HG03066 (cell line): ENCODE results near the gene FRMD5.

Experiments used
- ATAC-seq: cut with Tn5 transposase; IDR thresholded peaks from one replicate; pipeline ENCODE4 v1.9.1; 2021; ENCODE audit warnings: low read depth; ENCODE audit not compliant: unreplicated experiment

FRMD5 gene

DNA sequence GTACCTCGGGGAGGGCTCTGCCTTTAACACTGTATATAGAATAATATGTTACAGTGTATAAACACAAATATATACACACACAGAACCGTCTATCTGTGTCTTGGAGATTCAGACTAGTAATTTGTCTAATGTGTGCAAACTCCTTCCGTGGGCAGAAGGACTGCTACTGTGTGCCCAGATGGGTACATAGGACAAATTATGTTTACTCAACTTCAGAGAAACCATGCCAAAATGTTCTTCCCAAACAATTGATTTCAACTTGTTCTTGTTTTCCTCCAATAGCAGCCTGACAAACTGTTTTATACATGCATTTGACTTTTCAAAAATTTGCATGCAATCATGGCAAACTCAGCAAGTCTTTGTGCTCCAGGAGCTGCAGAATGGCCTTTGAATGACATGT, 97.5 kb downstream of the FRMD5 start:
- ATAC-seq, result no peak

DNA sequence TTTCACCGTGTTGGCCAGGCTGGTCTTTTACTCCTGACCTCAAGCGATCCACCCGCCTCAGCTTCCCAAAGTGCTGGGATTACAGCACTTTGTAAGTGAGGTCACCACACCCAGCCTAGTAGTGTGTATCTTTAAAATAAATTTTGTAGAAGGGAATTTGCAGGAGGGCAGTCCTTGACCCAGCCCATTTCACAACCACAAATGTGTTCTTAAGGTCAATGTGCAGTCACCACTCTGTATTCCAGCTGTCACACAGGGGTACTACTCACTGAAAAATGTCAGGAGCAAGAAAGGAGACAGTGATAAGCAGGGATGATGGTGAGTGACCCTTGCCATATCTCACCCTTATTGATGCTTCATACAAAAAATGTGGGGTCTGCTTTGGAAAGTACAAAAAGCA, 98.5 kb downstream of the FRMD5 start:
- no peak for ATAC-seq

DNA sequence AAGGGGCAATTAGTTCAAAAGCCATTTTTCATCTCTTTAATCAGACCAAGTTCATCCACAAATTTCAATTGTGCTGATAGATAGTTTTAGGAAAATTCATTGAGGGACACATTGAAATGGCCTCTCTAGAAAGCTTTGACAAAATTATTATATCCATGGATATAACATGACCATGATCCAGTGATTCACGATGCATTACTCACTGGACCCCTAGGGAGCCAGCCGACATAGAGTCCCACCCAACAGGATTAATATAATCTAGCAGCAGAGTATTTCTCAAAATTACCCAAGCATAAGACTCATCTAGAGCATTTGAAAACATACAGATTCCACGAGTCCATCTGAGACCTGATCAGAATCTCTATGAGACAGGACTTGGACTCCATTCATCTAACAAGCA, 100.3 kb downstream of the FRMD5 start:
- no peak for ATAC-seq

DNA sequence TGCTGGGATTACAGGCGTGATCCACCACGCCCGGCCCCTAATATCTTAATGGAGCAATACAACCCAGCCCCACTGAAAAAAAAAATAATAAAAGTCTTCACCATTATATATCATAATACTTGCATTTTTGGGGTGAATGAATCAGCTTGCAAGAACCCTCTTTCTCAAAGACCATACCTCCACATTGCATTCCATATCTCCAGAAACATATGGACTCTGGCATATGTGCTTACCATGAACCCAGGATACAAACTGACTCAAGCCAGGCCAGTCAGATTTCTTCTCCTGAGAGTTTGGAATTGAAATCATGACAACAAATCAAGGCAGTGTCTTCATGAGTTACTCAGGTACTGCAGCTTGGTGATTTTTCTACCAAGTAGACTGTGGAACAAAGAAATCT, 101.2 kb downstream of the FRMD5 start:
- ATAC-seq, result no peak

DNA sequence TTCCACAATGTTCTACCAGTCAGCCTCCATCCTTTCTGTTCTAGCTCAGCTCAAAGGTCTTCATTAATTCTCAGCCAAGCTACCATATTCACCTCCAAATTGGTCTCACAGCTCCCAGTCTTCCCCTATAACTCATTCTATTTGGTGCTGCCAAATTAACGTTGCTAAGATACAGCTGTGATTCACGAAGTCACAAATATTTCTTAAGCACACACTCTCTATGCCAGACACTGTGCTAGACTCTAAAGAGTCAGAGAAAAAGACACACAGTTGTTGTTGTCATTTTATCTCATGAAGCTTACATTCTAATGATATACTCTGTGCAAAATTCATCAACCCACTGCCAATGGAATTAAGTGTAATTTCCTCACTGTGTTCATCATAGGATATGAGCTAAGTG, 102.8 kb downstream of the FRMD5 start:
- ATAC-seq, result no peak

DNA sequence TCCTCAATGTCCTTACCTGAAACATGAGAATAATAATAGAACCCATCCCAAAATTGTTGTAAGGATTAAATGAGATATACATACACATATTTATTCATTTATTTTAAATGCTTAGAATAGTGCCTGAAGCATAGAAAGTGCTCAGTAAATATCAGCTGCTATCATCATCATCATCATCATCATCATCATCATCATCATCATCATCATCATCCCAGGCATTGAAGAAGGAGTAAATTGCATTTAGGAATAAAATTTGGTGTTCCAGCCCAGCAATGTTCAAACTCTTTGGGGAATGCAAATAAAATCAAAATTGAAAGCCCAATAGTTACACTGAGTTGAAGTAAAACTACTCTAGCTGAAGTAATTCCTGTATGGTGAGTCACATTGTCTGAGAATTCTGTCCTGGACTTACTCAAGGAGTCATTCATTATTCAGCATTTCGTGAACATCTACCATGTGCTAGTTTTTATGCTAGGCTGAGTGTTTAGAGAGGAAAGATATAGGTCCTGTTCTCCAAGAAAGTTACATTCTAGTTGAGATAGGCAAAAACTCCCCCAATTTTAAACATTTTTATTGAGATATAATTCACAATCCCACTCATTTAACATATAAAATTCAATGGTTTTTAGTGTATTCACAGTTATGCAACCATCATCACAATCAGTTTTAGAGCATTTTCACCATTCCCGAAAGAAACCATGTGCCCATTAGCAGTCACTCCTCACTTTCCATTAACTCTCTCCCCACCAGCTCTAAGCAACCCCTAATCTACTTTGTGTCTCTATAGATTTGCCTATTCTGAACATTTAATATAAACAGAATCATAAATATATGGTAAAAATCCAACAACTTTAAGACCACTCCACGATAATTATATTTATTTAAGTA, 107.2 kb downstream of the FRMD5 start:
- no peak for ATAC-seq

DNA sequence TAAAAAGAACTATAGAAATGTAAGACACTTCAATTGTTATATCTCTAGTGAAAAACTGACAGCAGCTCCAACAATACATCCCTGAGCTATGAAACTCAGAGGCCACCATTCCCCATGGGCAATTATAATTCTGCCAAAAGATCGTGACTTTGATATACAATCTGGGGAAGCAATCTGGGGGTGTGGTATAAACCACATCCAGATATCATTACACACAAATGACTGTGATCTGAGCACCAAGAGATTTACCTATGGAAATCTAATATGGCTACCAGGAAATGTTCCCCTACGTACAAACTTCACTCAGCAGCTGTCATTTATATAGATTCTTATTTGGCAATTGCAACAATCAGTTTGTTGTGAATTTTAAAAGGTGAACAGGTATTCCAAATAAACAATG, 110.3 kb downstream of the FRMD5 start:
- ATAC-seq, result no peak

DNA sequence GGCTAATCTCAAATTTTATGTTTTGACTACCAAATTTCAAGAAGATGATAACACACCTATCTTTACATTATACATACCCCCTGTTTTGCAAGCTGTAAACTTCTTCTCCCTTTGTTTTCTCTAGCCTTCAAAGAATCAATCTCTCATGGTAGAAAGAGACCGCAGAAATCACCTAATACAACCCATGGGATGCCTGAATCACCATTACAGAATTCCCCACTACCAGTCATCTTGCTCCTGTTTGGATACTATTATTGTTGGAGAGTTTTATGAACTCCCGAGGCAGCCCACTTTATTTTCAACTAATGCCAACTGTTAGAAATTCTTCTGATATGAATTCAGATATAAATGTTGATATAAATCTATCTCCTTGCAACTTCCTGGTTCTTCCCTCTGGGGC, 110.9 kb downstream of the FRMD5 start:
- ATAC-seq, result no peak

DNA sequence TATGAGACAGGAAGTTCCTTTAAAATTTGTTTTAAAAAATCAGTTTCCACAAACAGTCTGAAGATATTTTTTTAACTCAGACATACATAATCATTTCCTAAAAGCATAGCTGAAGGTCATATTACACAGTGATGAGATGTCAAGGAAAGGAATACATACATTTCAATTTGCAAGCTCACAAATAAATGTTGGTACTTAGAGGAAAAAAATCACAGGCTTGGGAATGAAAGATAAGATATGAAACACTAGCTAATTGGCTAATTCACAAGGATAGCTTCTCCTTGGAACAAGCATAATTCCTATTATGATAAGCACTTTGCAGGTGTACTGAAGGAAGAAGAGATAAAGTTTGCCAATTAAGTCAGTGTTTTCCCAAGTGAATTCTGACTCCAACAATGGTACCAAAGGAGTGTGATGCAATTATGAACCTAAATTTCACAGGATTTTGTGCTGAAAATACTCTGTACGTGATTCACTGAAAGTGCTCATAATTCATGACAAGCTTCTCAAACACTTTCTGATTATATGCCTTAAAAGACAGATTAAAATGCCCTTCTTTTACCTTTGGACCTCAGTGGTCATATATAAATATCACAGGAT, 112.4 kb downstream of the FRMD5 start:
- ATAC-seq, result no peak

DNA sequence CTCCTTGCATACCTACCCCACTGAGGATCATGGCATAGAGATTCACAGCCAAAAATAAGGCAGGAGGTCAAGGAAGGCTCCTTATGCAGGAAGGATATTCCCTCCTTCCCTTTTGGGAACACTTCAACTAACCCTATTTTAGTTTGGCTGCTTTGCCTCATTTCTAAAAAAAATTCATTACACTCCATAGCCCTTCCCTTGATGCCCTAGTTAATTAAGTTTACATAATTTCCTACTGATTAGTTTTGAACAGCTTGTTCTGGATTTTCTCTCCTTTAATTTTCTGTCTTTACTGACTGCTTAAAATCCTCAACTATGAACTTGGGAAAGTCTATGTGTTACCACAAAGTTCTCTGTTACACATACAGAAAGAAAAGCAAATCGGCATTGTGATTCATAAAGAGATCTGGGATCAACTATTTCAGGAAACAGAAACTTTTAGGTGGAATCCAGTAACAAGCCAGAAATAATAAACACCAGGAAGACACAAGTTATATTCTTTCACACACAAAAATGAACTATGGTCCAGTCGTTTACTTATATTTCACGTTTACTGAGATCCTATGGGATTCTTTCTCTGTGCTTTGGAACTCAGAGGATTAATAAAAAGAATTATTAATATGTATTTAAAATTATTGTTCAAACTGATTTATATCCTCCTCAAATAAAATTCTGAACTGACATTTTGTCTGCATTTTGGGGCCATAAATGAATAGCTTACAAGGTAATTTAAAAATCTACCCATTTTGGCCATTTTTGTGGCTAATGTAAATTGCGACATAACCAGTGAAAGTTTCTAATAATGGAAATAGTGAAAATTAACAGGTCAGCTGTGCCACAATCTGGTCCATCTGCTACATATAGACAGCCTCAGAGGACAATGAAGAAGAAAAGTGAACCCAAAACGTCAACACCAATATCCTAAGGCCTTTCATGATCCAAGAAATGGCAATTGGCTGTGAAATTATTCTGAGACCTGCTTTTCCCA, 113.8 kb downstream of the FRMD5 start:
- no peak for ATAC-seq

DNA sequence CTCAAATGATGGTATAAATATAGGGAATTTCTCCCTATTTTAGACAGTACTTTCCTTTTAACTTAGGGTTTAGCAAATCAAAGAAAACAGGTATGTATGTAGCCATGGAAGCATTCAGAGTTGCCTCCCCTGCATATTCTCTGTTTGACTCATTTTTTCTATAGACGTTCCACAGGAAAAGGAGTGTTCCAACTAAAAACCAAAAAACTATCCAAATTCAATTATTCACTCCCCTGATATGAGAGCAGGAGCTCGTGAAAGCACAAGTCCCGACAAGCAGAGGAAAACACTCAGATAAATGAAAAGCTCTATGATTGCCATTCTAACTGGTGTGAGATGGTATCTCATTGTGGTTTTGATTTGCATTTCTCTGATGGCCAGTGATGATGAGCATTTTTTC, 119.5 kb downstream of the FRMD5 start:
- ATAC-seq, result no peak

DNA sequence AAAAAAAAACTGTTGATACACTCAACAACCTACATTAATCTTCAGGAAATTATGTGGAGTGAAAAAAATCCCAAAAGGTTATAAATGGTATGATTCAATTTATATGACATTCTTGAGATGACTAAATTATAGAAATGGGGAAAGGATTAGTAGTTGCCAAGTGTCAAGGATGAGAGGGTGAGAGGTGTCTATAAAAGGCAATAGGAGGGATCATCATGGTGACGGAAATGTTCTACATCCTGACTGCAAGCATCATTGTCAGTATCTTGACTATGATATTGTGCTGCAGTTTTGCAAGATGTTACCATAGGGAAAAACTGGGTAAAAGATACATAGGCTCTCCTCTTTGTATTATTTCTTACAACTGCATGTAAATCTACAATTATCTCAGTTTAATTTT, 125.6 kb downstream of the FRMD5 start:
- ATAC-seq, result no peak

DNA sequence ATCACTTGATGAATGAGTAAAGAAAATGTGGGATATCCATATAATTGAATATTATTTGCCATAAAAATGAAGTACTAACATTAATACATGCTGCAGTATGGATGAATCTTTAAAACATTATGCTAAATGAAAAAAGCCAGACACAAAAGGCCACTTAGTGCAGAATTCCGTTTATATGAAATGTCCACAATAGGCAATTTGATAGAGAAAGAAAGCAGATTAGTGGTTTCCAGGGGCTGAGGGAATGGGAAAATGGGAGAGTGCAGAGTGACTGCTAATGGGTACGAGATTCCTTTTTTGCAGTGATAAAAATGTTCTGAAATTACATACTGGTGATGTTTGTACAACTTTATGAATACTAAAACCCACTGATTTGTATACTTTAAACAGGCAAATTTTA, 126.7 kb downstream of the FRMD5 start:
- no peak for ATAC-seq

DNA sequence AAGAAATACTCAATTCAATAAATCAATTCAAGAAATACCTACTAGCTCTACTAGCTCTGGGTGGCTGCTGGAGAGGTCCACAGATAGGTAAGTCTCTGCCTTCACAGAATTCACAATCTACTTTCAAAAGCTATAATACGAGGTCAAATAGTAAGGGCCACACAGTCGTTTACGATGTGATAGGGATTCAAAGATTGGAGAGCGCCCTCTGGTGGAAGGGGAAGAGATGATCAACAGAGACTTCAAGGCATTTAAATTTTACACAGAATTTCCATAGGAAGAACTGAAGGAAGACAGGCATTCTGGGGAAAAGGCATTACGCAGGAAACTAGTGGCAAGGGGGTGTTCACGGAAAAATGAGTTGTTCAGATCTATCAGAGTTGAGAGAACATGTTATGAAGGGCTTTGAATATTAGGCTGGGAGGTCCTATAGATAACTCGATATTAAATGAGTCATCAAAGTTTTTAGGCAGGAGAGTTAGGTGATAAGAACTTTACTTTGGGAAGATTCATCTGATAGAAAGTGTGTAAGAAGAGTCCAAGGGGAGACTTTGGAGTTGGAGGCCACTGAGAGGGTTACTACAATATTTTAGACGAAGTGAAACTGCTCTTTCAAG, 128.8 kb downstream of the FRMD5 start:
- ATAC-seq, result no peak

DNA sequence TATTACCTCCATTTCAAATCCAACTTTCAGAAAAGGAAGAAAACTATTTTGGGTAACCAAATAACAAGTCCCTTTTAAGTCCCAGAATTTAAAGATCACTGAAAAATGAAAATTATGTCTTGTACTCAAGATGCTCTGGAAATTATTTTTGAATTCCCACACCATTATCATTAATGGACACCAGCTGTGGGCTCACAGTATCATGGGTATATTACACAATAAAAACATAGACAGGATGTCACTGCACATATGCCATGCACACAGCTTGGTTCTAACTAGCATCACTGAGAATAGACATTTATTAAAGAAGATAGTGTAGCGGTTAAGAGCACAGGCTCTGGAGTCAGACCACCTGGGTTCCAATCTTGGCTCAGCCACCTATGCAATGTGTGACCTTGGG, 130.4 kb downstream of the FRMD5 start:
- no peak for ATAC-seq

DNA sequence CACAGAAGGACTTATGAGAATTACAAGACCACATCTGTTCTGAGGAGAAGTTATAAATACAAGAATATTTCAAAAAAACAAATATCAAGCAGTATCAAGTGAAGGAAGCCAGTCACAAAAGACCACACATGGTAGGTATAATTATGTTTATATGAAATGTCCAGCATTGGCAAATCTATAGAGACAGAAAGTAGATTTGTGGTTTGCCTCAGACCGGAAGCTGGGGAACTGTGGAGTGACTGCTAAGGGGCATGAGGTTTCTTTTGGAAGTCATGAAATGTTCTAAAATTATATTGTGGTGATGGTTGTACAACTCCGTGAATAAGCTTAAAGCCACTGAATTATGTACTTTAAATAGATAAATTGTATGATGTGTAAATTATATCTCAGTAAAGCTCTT, 136.9 kb downstream of the FRMD5 start:
- no peak for ATAC-seq

DNA sequence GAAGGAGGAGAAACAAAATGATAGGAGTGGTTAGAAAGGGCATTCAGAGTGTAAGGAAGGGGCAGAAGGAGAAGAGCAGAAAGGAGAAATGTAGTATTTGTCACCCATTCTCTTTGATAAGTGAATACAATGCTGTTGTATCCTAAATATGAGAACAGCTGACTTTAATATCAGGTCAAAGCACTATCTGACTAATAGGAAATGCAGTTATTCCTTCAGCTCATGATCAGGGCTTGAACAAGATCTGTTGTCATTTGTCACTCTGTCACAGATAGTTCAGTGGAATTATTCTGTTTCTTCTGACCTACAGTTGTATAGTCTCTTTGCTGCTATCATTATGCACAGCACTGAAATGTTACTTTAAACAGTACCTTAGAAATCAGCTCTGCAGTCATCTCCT, 149.4 kb downstream of the FRMD5 start:
- ATAC-seq, result no peak

DNA sequence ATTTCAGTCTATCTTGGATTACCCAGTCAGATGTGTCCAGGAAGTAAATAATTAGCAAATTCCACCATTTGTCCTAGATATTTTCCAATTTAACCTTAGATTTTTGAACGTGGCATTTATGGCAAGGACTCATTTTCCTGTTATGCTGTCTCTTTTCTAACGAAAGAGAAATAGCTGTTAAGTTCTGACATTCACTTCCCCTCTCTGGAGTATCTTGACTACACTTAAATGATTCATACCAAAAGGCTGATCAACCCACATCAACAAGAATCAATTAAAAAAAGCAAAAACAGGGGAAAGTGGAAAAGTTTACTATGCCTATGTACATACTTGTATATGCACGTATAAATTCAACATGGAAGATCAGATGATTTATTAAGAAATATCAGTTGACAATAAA, 149.9 kb downstream of the FRMD5 start:
- ATAC-seq, result no peak

DNA sequence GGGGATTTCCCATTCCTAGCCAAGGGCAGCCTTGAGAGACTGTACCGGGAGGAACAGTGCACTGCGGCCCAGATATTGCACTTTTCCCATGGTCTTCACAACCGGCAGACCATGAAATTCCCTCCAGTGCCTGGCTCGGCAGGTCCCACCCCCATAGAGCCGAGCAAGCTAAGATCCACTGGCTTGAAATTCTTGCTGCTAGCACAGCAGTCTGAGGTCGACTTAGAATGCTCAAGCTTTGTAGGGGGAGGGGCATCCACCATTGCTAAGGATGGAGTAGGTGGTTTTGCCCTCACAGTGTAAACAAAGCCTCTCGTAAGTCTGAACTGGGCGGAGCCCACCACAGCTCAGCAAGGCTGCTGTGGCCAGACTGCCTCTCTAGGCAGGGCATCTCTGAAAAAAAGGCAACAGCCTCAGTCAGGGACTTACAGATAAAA, 156.3 kb downstream of the FRMD5 start:
- no peak for ATAC-seq

DNA sequence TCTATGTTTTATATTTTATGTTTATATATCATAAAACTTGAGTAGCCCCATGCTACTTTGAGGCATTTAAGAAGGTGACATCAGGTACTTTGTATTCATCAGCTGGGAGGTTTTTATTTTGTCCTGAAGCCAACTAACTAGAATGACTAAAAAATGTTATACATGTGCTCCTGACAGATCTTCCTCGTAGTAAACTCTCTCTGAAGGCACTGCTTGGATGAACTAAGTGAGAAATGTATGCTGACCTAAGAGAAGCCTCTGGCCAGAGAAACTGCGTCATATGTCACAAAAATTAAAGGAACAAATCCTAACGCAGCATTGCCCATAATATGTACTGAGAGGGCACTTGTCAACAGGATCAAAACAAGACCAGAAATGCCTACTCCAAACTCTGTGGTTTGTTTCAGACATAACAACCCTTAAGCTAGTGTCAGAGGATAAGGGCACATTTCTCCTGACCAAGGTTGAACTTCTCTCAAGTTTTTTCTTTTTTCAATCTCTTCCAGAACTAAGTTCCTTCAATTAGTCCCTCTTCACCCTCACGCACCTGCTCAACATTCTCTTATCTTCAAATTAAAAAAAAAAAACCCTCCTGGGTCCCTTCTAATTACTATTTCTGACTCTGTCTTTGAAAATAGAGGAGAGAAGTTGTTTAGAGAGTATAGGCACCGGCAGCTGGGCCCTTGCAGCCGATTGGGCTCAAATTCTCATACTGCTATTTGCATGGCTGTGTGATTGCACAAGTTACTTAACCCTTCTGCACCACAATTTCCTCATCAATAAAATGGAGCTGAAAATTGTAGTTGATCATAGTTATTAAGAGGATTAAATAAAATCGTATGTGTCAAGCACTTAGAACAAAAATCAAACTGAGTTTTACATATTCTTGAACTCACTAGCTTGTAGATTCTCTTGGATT, 159.0 kb downstream of the FRMD5 start:
- ATAC-seq, result no peak
